Measurements from ENCODE around the gene CAMK2D.

Gene CAMK2D

DNA sequence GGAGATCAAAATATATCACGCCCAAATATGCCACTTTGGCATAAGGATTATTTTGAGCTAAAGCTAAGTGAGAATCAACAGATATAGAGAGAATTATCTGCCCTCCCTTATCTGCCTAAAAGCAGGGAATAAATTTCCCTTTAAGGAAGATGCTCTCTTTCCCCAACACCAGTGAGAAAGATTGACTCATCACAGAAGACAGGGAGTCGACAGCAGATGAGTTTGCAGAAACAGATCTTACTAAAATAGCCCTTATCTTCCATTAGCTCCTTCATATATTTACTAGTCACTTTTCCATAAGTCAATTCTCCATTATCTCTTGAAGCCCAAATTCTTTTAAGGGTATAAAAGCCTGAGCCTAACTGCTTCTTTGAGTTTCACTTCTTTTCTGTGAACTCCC, 156.6 kb downstream of the CAMK2D start:
- DNase-seq (ENCODE audit: low read depth) = no peak

DNA sequence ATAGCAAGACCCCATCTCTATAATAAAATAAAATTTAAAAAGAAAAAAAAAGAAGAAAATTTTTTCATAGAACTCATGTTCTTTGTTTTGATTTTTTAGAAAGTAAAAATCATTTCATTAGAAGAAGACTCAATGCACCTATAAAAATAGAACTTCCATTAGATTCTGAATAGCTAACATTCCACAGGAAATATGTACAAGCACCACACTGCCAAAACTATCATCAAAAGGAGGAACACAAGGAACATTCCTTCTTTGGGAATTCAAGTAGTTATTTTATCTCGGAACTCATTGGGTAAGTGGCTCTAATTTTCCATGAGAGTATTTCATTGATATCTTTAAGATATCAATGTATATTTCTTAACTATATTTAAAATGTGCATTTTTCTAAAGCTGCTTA, 157.6 kb downstream of the CAMK2D start:
- DNase-seq (ENCODE audit: low read depth) = no peak

DNA sequence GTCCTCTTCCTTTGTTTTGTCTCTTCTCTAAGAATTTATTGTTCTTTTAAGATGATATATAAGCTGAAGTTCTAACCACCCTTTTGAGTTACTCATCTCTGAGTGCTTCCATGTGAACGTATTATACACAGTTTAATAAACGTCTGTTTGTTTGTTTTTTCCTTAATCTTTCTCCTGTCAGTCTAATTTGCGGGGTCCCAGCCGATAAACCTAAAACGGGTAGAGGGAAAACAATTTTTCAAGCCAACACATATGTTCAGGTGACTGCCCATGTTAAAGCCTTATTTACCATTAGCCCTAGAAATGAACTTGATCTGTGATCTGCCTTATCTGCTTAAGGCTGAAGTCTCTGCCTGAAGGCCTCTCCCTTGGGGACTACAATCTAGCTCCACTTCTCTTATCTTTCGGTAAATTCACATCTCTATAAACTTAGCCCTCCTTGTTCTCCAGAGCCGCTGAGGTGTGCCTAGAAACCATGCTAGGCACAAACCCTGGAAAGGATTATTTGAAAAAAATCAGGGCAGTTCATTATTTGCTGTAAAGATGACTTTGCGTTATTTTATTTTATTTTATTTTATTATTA, 158.8 kb downstream of the CAMK2D start:
- no peak for DNase-seq (ENCODE audit: low read depth)

DNA sequence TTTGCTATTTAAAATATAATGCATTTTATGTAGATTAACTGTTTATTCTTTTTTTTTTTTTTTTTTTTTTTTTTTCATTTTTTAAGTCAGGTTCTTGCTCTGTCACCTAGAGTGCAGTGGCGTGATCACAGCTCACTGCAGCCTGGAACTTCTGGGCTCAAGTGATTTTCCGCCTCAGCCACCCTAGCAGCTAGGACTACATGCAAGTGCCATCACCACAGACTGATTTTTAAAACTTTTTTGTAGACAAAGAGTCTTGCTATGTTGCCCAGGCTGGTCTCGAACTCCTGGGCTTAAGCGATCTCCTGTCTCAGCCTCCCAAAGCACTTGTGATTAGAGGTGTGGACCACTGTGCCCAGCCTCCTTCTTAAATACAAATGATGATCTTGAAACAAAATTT, 159.9 kb downstream of the CAMK2D start:
- no peak for DNase-seq (ENCODE audit: low read depth)

DNA sequence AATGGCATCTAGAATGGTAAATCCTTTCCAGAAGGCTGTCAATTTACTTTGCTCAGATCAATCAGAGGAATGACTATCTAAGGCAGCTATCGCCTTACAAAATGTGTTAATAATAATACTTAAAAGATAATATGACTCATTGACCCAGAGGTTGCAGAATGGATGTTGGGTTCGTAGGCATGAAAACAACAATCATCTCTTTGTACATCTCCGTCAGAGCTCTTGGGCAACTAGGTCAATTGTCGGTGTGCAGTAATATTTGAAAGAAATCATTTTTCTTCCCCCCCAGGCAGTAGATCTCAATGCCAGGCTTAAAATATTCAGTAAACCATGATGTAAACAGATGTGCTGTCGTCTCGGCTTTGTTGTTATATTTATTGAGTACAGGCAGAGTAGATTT, 165.1 kb downstream of the CAMK2D start:
- no peak for DNase-seq (ENCODE audit: low read depth)

DNA sequence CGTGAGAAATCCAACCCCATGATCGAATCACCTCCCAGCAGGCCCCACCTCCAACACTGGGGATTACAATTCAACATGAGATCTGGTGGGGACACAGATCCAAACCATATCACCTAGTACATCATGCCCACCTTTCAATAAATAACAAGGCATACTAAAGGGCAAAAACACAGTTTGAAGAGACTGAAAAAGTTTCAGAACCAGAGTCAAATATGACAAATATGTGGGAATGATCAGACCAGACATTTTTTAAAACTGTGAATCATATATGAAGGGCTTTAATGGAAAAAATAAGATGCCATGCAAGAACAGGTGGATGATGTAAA, 167.3 kb downstream of the CAMK2D start:
- DNase-seq (ENCODE audit: low read depth) = no peak

DNA sequence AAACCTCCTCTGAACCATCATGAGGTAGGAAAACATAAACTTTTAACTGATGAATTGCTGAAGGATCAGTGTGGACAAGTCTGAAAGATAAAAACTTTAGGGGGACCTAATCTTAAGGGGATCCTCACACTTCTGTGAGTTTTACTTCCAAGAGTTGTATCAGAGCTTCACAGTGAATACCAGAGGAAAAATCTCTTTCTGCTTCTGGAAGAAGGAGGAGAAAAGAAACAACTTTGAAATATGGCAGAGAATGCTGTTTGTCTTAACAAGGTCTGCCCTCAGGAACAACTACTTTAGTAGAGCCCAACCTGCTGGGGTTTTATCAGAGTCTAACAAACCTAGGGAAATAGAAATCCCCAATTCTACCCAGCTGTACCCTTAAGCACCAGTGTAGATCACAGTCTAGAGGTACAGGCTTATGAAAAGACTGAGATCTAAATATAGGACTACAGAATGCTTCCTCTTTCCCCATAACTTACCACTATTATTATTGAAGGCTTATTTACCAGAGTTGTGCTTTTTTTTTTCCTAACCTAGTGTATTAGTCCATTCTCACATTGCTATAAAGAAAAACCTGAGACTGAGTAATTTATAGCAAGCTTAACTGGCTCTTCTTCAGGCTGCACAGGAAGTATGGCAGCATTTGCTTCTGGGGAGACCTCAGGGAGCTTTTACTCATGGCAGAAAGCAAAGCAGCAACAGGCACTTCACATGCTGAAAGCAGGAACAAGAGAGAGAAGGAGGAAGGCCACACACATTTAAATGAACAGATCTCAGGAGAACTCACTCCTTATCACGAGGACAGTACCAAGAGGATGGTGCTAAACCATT, 167.9 kb downstream of the CAMK2D start:
- no peak for DNase-seq (ENCODE audit: low read depth)

DNA sequence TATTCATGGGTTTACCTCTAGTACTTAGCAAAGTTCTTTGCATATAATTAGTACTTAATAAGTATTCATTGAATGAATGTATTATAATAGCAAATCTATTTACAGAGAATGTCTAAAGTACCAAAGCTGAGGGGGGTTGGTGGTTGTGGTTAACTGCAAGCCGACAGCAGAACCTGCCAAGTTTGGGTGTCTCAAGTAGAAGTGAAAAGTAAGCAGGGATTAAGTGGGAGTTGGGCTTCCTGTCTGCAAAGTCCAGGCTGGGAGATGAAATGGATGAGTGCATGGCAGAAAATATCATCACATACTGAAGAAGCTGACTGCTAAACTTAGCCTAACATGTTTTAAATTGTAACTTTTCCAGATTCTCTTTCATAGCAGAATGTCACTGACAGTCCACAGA, 169.6 kb downstream of the CAMK2D start:
- DNase-seq (ENCODE audit: low read depth) = no peak

DNA sequence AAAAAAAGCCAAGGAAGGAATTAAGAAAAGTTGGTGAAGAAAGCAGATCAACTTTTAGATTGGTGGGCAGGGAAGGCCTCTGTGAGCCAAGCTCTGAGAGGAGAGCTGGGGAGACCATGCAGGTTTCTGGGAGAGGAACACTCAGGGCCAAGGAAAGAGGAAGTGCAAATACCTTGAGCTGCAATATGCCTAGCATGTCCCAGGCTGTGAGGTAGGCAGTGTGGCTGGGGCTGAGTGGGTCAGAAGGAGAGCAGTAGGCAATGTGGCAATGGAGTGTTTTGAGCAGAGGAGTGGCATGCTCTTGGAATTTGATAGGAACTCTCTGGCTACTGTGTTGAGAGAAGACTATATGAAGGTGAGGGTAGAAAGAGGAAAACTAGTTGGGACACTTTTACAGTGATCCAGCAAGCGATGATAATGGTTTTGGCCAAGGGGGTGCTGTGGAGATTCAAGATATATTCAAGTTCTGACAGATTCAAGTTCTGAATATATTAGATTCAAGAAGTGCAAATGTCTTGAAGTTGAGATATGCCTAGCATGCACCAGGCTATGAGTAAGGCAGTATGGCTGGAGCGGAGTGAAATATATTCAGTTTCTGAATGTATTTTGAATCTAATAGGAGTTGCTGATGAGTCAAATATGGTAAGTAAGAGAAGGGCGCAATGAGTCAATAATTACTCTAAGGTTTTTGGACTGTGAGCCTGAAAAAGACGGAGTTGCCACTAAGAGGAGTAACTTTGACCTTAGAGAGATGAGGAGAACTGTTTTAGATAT, 172.5 kb downstream of the CAMK2D start:
- no peak for DNase-seq (ENCODE audit: low read depth)

DNA sequence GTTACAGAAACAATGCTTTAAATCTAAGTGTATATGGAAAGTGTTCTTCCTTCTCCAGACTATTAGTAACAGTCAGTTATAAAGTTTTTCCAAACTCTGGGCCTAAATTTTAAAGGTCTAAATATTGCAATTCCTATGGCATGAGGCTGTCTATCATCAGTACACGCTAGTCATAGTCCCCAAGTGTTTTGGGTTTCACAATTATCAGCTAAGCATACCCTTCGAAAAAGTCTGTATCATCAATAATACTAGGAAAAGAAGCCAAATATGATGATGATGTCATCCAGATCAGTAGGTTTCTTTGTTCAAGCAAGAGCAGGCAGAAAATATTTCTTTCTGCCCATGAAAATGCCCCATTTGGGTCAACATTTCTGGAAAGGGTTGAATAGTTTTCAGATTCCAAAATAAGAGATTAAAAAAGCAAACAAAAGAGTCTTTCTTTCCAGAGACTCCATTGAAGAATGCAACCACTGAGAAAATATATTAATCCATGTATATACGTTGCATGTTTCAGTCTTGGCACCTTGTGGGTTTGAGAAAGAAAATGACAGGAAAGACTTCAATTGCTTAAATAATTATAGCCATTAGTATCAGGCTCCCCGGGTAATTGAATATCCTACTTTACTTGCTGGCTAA, 173.8 kb downstream of the CAMK2D start:
- no peak for DNase-seq (ENCODE audit: low read depth)

DNA sequence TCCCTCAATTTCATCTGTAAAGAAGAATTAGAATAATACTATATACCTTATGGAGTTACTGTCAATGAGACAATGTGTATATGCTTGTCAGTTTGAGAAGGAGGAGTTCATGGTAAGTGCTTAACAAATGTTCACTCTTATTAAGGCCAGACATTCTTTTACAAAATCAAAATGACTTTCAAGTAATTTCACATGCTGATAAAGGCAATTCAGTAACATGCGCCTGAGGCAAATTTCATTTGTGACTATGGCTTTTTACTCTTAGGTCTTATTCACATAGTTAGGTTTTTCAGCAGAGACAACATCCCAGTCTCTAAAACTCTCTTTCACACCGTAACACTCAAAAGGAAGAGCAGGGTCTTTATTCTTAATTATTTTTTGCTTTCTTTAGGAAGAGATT, 174.4 kb downstream of the CAMK2D start:
- no peak for DNase-seq (ENCODE audit: low read depth)

DNA sequence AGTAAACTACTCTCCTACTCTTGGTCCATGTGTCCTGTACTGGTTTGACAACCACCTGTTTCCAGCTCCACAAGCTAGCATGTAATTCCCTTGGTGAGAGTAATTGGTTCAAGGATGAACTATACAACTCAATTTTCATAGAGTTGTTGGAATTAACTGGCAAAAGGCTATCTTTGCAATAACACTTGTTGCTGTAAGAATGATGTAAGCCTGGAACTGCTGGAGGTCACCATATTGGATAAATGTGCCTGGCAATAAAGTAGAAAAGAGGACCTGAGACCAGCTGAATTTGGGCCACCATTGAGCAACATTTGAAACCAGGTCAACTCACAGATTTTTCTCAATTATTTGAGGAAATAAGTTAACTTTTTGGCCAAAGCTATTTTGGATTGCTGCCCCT, 175.5 kb downstream of the CAMK2D start:
- no peak for DNase-seq (ENCODE audit: low read depth)

DNA sequence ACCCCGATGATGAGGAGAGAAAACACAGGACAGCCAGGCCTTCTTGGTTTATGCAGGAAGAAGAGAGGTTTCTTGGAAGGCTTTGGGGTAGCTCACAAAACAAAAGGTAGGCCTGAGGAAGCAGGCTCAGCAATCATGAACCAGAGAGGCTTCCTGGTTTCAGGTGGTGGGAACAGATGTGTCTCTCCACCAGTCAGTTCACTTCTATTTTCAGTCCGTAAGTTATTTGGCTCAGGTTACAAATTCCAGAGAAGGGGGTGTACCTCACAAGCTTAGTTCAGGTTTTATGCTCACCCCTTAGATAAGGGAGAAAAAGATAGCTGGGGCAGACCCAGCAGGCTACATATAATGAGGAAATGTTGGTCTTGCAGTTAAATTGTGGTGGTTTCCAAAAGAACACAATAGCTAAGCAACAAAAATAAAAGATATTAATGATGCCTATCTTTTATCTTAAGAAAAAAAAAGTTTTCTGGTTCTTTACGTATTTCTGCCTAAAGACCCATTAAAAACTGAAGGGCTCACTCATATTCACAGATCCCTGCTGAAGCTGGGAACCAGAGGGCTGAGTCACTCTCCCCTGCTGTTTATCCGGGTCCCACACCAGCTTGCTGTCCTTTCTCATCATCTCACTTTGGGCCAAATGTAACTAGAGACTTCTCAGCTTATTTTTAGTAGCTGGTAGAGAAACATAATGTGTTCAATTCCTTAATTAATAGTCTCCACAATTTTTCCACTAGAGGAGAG, 177.0 kb downstream of the CAMK2D start:
- no peak for DNase-seq (ENCODE audit: low read depth)

DNA sequence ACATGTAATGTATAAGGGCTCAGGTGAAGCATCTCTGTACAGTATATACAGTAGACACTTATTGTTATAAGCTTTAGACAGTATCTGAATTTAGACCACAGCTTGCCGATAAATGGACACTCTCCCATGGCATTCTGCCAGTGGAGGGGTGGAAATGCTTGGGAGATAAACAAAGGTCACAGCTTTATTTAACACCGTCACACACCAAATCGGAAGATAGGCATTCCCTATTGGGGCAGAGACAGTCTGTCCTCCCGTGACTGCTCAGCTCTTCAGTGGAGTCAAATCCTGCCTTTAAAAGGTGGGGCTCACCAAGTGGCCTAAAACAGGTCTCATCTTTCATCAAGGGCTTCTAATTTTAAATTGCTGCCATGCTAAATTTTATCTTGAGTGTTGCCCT, 178.8 kb downstream of the CAMK2D start:
- DNase-seq (ENCODE audit: low read depth) = no peak

DNA sequence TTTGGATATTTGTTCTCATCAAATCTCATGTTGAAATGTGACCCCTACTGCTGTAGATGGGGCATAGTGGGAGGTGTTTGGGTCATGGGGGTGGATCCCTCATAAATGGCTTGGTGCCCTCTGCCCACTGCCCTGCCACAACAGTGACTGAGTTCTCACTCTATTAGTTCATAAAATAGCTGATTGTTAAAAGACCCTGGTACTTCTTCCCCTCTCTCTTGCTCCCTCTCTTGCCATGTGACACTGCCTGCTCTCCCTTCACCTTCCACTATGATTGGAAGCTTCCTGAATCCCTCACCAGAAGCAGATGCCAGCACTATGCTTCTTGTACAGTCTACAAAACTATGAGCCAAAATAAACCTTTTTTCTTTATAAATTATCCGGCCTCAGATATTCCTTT, 182.2 kb downstream of the CAMK2D start:
- DNase-seq (ENCODE audit: low read depth) = no peak

DNA sequence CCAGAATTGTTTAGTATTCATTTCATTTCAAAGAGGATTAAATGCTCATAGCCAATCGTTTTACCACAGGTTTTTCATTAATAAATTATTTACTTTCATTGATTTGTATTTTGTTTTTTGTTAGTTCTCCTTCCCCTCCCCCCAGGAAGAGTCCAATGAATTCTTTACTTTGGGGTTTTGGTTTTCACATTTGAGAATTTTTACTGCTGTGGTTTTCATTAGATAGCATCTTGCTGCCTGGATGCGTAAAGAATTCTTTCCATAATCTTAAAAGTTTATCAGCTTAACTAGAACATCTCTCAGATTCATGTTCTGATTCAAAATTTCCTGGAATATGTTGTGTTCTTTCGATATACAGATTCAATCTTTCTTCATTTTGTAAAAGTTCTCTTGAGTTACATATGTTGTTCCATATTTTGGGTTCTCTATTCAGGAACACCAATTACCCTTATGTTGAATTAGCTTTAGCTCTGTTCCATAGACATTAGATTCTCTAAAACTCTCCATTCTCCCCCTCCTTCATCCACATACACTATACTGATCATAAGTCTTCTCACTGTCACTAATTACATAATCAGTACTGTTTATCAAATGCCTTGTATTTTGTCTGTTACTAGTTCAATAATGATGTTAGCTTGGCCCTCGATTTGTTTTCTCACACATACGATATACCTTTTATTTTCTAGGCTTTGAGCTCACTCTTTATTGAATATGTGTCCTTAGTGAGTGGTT, 184.4 kb downstream of the CAMK2D start:
- no peak for DNase-seq (ENCODE audit: low read depth)

DNA sequence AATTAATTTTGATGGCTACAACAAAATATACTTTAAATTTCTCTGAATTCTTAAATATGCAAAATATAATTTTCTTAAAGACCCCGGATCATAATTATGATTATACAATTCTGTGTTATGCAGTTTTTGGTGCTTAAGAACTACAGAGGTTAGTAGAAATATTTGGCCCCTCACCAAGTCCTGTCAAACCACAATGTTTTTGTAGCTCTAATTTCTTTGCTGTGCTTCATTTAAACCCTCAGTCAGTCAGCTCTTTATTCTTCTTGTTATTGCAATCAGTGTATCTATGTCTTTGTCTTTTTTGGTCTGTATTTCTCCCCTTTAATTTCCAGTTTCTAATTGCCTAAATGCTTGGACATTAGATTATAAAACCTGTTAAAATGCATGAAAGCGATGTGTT, 186.1 kb downstream of the CAMK2D start:
- DNase-seq (ENCODE audit: low read depth) = no peak

DNA sequence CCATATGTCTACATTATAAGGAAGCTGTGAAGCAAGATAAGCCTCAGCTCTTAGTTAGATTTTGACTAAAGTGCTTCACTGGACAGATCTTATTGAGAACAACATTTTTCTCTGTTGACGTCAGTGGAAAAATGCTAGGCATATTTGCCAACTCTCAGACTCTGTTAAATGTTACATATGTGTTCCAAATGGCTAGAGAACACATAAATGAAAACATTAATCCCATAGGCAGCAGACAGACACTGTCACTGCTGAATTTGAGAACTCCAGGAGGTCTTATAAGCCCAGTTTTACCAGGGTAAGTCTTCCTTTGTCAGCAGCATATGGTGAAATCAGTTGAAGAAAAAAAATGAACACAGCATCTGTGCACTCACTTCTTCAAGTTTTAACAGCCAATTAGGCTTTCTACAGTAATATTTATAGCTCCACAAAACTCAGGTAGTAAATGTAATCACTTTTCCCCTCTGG, 186.9 kb downstream of the CAMK2D start:
- no peak for DNase-seq (ENCODE audit: low read depth)

DNA sequence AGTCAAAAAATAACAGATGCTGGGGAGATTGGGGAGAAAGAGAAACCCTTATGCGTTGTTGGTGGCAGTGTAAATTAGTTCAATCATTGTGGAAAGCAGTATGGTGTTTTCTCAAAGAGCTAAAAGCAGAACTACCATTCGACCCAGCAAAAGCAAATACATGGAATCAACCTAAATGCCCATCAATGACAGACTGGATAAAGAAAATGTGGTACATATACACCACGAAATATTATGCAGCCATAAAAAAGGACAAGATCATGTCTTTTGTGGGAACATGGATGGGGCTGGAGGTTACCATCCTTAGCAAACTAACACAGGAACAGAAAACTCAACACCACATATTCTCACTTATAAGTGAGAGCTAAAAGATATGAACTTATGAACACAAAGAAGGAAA, 188.9 kb downstream of the CAMK2D start:
- no peak for DNase-seq (ENCODE audit: low read depth)

DNA sequence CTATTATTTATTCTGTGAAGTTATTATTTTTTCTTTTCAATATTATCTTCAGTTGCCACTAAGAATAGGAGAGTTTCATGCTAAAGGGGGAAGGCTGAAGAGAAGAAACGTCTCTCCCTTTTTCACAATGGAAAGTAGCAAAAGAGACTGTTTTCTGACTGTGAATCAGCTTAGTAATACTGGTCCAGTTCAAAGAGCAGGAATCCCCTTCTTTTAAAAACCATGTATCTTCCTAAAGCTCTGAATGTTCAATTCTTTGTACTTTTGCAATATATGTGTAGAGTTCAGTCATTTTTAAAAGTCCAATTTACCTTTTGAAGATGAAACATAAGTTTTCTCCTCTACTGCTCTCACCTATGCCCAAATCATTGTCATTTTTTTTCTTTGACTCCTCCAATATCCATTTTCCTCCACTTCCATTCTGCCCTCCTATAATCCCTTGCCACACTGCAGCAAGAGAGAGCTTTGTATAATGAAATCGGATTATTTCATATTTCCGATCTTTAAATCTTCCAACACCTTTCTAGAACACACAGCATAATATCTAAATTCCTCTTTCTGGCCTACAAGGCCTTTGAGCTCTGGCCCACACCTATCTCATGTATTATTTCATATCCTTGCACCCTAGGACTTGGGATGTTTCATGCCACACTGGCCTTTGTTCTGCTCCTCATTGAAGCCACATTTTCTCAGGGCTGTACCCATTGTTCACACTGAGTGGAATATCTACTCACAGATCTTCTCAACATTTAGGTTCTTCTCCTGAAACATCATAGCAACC, 195.3 kb downstream of the CAMK2D start:
- no peak for DNase-seq (ENCODE audit: low read depth)

DNA sequence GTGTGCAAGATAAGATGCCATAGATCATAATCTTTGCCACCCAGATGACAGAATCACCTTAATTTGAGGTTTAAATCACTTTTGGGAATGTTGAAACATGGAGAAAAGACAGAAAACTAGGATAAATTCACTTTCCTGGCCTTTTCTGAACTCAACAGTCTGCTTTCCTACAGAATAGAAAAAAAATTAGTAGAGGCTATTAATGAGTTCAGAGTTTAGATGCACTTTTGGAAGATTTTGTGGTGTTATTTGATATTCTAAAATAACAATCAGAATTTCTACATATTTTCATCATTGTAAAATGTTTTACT, 195.9 kb downstream of the CAMK2D start:
- DNase-seq (ENCODE audit: low read depth) = no peak
